Measurements from ENCODE around the gene CDYL.
"Not testable (repeated sequence)": the region's sequence is repeated elsewhere in the genome, so short reads cannot be mapped to it uniquely, and the experiment has no call there.

CDYL gene

GRCh38 chr6:4860387-4860786 lies 84.2 kb downstream of the CDYL start:
- no peak for TF ChIP-seq CTCF (IDR thresholded peaks at IDR 0.05)

DNA sequence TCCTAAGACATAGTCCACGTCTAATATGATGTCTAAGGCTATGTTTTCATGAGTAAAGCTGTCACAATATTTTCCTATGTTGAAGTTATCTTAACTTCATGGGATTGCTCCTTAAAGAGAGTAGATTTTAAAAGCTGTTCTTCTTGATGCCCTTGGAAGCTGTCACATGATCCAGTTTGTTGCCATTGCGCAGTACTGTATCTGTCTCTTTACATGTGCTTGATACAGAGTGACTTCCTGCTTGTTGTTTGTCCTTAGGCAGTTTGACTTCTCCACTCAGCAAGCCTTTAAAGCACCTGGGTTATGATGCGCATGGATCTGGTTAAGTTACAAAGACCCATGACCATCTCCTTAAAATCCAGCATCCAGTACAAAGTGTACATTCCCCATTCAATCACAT lies 85.4 kb downstream of the CDYL start:
- Histone ChIP-seq H3K27ac (no peak overlapping the region), H3K27me3 (no peaks in the 10 kb centered on the region), H3K4me1 (peaks cover 0 to 10% (median 0%) of the 10 kb centered on the region in 4 donors), H3K9me3 (peaks cover 0 to 20% (median 5%) of the 10 kb centered on the region in 3 donors), H3K36me3 (peaks cover 0 to 4% (median 0%) of the 10 kb centered on the region in 3 donors), H3K4me3 (no peak overlapping the region)
- DNase-seq: no peak
- no peak for TF ChIP-seq CTCF (IDR thresholded peaks at IDR 0.05)
- intact Hi-C loops (cut with DNase I; ENCODE audit: low total_unique reads): no loop called here

More at GRCh38 chr6:4860387-4860786, 84.2 kb downstream of the CDYL start:
- DNase-seq: no peak
- Histone ChIP-seq H3K4me1 (peaks cover 0 to 10% (median 0%) of the 10 kb centered on the region in 4 donors), H3K27ac (no peak overlapping the region), H3K4me3 (no peak overlapping the region), H3K27me3 (no peaks in the 10 kb centered on the region), H3K36me3 (peaks cover 0 to 4% (median 0%) of the 10 kb centered on the region in 3 donors), H3K9me3 (peaks cover 0 to 19% (median 5%) of the 10 kb centered on the region in 3 donors)
- intact Hi-C loops (cut with DNase I; ENCODE audit: low total_unique reads): no loop called here

DNA sequence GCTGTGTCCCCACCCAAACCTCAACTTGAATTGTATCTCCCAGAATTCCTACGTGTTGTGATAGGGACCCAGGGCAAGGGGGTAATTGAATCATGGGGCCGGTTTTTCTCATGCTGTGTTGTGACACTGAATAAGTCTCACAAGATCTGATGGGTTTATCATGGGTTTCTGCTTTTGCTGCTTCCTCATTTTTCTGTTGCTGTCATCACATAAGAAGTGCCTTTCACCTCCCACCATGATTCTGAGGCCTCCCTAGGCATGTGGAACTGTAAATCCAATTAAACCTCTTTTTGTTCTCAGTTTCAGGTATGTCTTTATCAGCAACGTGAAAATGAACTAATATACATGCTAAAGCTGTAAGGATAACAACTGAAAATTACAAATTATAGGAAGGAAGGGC lies 88.3 kb downstream of the CDYL start:
- Histone ChIP-seq H3K27ac (no peak overlapping the region), H3K27me3 (no peaks in the 10 kb centered on the region), H3K36me3 (peaks cover 0 to 4% (median 0%) of the 10 kb centered on the region in 3 donors), H3K4me1 (peaks cover 0 to 3% (median 0%) of the 10 kb centered on the region in 4 donors), H3K9me3 (peaks cover 0 to 35% (median 14%) of the 10 kb centered on the region in 3 donors), H3K4me3 (no peak overlapping the region)
- no peak for TF ChIP-seq CTCF (IDR thresholded peaks at IDR 0.05)
- DNase-seq: no peak
- intact Hi-C loops (cut with DNase I; ENCODE audit: low total_unique reads): no loop called here

GRCh38 chr6:4865006-4865405 lies 88.8 kb downstream of the CDYL start:
- DNase-seq; H3K27me3 ChIP-seq; H3K4me1 ChIP-seq; H3K36me3 ChIP-seq; H3K27ac ChIP-seq; intact Hi-C loops (cut with DNase I; ENCODE audit: low total_unique reads); H3K4me3 ChIP-seq: not testable (repeated sequence)
- H3K9me3 ChIP-seq: peaks cover 0 to 35% (median 14%) of the 10 kb centered on the region in 3 donors

DNA sequence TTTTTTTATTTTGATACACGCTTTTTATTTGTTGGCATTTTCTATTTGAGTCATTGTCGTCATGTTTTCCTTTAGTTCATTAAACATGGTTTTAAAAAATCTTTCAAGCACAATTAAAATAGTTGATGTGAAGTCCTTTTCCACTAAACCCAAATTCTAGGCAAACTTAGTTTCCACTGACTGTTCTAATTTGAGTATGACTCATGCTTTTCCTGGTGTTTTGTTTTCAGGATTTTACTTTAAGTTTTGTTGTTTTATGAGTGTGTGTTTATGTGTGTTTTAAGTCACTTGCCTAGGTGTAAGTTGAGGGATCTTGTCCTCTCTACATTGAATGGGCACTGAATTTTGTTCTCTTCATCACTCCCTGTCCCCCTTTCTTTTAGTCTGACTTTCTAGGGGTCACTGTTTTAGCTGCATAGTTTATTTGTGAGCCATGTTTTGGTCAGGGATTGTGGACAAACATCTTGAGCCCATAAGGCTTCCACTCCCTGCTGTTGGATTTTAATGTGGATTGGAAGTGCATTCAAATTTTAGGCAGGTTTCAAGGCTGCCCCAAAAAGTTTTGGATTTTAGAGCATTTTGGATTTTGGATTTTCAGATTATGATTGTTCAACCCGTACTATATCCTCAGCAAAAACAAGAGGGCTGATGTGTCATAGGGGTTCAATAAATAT lies 94.8 kb downstream of the CDYL start:
- no peak for TF ChIP-seq CTCF (IDR thresholded peaks at IDR 0.05)
- Histone ChIP-seq H3K36me3 (no peaks in the 10 kb centered on the region), H3K27ac (no peak overlapping the region), H3K4me1 (peaks cover 0 to 27% (median 2%) of the 10 kb centered on the region in 4 donors), H3K27me3 (no peaks in the 10 kb centered on the region), H3K9me3 (peaks cover 0 to 16% (median 9%) of the 10 kb centered on the region in 3 donors), H3K4me3 (no peak overlapping the region)
- intact Hi-C loops (cut with DNase I; ENCODE audit: low total_unique reads): no loop called here
- DNase-seq: no peak

GRCh38 chr6:4871825-4872224 lies 95.6 kb downstream of the CDYL start:
- Histone ChIP-seq H3K4me3 (no peak overlapping the region), H3K27me3 (no peaks in the 10 kb centered on the region), H3K36me3 (no peaks in the 10 kb centered on the region), H3K4me1 (peaks cover 0 to 35% (median 4%) of the 10 kb centered on the region in 4 donors), H3K9me3 (peaks cover 0 to 12% (median 8%) of the 10 kb centered on the region in 3 donors), H3K27ac (no peak overlapping the region)
- no peak for DNase-seq
- TF ChIP-seq CTCF (IDR thresholded peaks at IDR 0.05): no peak
- intact Hi-C loops (cut with DNase I; ENCODE audit: low total_unique reads): no loop called here
